Glutamatergic neuron (in vitro differentiated cells): ENCODE measurements around the gene SPATA6. TPM values are rescaled to one million over a fixed set of nuclear protein-coding genes. Genes with fewer than 3 reads are reported as not detected.
A peak's percentile ranks its signal among the peaks of the same experiment; 100 is the strongest.
"Not testable (repeated sequence)": the region's sequence is repeated elsewhere in the genome, so short reads cannot be mapped to it uniquely, and the experiment has no call there.

ENCODE experiments used
- DNase-seq: peaks from one replicate; pipeline ENCODE4 v3.0.0; 2022
- H3K27ac Mint-ChIP-seq: one replicate; pipeline ENCODE4 v1.8.0; 2020; ENCODE audit warnings: mild to moderate bottlenecking, mixed read lengths, inconsistent platforms; ENCODE audit not compliant: unreplicated experiment
- H3K27me3 Mint-ChIP-seq: one replicate; pipeline ENCODE4 v1.8.0; 2020; ENCODE audit warnings: mild to moderate bottlenecking, moderate library complexity, mixed read lengths, inconsistent platforms; ENCODE audit not compliant: unreplicated experiment
- H3K36me3 Mint-ChIP-seq: one replicate; pipeline ENCODE4 v1.8.0; 2020; ENCODE audit warnings: mild to moderate bottlenecking, mixed read lengths, inconsistent platforms; ENCODE audit not compliant: unreplicated experiment
- H3K4me1 Mint-ChIP-seq: one replicate; pipeline ENCODE4 v1.8.0; 2020; ENCODE audit warnings: mild to moderate bottlenecking, low read depth, mixed read lengths, inconsistent platforms; ENCODE audit not compliant: unreplicated experiment
- H3K4me3 Mint-ChIP-seq: one replicate; pipeline ENCODE4 v1.8.0; 2020; ENCODE audit warnings: mild to moderate bottlenecking, mixed read lengths, inconsistent platforms; ENCODE audit not compliant: unreplicated experiment
- H3K9me3 Mint-ChIP-seq: one replicate; pipeline ENCODE4 v1.8.0; 2020; ENCODE audit warnings: mild to moderate bottlenecking, moderate library complexity, mixed read lengths, inconsistent platforms; ENCODE audit not compliant: unreplicated experiment
- long read RNA-seq: library from polyadenylated mRNA; unstranded; transcript quantifications from one replicate; pipeline ENCODE4 v2.0.0, GENCODE V29; 2020; ENCODE audit not compliant: unreplicated experiment
- total RNA-seq: library from RNA; stranded (reverse); fragmentation: NEBNext Ultra II Directional; extraction: Animal tissue kit (Norgen Biotek cat#: 25700); gene quantifications from one replicate; pipeline ENCODE4 v1.2.1, GENCODE V29; 2021; ENCODE audit not compliant: unreplicated experiment
- TF ChIP-seq, protein P1 (sequence below): fragments of 200-600 bp; sonication (generic); IDR thresholded peaks from one replicate; pipeline ENCODE4 v1.5.0; 2021; ENCODE audit not compliant: partially characterized antibody, unreplicated experiment

SPATA6 gene
- total RNA-seq: 11.3 TPM
- long read RNA-seq, partial matches to known transcripts: 3 of 5 reads
- long read RNA-seq, other reads (novel, unspliced or antisense): 2 of 5 reads

DNA sequence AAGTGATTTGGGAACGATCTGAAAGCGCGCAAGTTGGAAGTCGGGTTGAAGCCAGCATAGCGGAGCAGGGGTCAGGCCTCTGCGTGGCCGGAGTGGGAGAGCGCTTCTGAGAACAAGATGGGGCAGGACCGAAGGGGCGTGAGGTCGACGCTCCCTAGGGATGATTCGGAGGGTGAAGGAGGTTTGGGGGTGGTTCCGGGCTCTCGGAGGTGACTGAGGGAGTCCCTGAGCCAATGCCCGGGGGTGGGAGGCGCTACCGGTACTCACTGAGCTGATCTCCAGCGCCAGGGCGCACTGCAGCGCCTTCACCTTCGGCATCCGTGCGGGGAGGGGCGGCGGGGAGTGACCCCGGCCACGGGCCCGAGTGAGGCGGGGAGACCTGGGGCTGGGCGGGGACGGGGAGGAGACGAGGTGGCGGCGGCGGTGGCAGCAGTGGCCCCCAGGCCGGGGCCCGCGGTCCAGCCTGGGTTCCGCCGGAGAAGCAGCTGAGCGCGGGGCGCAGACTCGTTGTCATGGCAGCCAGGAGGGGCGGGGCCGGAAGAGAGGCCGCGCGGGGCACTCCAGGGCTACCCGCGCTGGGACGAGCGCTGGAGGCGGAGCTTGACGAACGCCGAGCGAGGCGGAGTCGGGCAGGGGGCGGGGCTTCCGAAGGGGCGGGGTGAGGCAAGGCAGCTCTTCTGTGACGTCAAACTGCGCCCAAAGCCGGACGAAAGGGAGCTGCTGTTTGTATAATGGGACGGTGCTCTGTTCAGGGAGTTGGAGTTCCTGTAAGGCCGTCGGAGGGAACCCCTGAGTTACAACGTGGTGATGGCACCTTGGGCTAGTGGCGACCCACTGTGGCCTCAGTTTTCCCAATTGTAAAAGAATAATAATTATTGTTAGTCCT, at the start of gene SPATA6:
Gene SPATA6, minus strand, starts transcription at position 514 of the 886 bp plus-strand sequence. Its CDS starts 196 bp downstream, at position 318.
- TF ChIP-seq, protein P1, sequence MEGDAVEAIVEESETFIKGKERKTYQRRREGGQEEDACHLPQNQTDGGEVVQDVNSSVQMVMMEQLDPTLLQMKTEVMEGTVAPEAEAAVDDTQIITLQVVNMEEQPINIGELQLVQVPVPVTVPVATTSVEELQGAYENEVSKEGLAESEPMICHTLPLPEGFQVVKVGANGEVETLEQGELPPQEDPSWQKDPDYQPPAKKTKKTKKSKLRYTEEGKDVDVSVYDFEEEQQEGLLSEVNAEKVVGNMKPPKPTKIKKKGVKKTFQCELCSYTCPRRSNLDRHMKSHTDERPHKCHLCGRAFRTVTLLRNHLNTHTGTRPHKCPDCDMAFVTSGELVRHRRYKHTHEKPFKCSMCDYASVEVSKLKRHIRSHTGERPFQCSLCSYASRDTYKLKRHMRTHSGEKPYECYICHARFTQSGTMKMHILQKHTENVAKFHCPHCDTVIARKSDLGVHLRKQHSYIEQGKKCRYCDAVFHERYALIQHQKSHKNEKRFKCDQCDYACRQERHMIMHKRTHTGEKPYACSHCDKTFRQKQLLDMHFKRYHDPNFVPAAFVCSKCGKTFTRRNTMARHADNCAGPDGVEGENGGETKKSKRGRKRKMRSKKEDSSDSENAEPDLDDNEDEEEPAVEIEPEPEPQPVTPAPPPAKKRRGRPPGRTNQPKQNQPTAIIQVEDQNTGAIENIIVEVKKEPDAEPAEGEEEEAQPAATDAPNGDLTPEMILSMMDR: no peak
- DNase-seq: peak; percentile 99
- Mint-ChIP-seq H3K27me3 (peaks cover 6% of the 10 kb centered on the region), H3K4me3 (peak within 1 kb of the TSS; percentile 94), H3K4me1 (peaks cover 2% of the 10 kb centered on the region), H3K36me3 (peaks cover 12% of the 10 kb centered on the region), H3K9me3 (peaks cover 8% of the 10 kb centered on the region), H3K27ac (peak within 1 kb of the TSS; percentile 74)

- H3K9me3 Mint-ChIP-seq, H3K27me3 Mint-ChIP-seq, H3K4me1 Mint-ChIP-seq, H3K27ac Mint-ChIP-seq, H3K4me3 Mint-ChIP-seq, DNase-seq, H3K36me3 Mint-ChIP-seq: not testable (repeated sequence)
Observed at GRCh38 chr1:48519896-48520295, 47.9 kb upstream of the SPATA6 start.

DNA sequence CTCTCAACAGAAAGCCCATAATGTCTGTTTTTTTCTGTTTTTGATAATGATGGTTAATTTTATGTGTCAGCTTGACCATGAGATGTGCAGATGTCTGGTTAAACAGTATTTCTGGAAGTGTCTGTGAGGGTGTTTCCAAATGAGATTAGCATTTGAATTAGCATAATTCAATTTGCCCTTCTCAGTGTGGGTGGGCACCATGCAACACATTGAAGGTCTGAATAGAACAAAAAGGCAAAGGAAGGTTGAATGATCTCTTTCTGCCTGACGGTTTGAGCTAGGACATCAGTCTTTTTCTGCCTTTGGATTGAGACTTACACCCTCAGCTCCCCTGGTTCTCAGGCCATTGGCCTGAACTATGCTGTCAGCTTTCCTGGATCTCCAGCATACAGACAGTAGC, 34.9 kb upstream of the SPATA6 start:
- Mint-ChIP-seq H3K9me3 (no peaks in the 10 kb centered on the region), H3K4me3 (no peak overlapping the region), H3K27me3 (peaks cover 2% of the 10 kb centered on the region), H3K27ac (peak overlapping the region; percentile 87), H3K4me1 (no peaks in the 10 kb centered on the region), H3K36me3 (peaks cover 4% of the 10 kb centered on the region)
- DNase-seq: no peak
- TF ChIP-seq, protein P1: no peak

DNA sequence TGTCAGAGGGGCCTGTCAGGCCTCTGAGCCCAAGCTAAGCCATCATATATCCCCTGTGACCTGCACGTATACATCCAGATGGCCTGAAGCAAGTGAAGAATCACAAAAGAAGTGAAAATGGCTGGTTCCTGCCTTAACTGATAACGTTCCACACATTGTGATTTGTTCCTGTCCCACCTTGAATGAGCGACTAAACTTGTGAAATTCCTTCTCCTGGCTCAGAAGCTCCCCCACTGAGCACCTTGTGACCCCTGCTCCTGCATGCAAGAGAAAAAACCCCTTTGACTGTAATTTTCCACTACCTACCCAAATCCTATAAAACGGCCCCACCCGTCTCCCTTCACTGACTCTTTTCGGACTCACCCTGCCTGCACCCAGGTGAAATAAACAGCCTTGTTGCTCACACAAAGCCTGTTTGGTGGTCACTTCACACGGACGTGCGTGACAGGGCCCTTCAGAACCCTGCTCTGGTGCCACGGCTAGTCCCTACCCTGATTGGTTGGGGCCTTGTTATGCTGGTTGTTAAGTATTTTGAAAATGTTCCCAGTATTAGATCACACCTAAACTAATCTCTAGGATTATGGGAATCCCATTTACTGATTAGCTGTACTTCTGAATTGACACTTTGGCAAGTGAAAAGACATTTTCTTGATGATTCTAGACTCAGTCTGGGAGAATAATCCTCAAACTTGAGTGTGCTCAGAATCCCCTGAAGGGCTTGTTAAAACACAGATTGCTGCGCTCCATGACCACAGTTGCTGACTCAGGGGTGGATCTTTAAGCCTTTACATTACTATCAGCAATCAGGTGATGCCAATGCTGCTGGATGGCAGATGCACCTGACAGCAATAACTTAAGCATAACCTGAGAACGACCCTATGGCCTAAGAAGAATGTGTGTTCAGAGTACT, 28.8 kb upstream of the SPATA6 start:
- no peaks in the 10 kb centered on the region for H3K36me3 Mint-ChIP-seq
- peaks cover 13% of the 10 kb centered on the region for H3K4me1 Mint-ChIP-seq
- H3K4me3 Mint-ChIP-seq: no peak overlapping the region
- no peak overlapping the region for H3K27ac Mint-ChIP-seq
- peaks cover 3% of the 10 kb centered on the region for H3K9me3 Mint-ChIP-seq
- H3K27me3 Mint-ChIP-seq: peaks cover 2% of the 10 kb centered on the region
- DNase-seq: no peak
- TF ChIP-seq, protein P1: no peak

GRCh38 chr1:48499211-48499735, 27.3 kb upstream of the SPATA6 start:
- H3K9me3 Mint-ChIP-seq: peaks cover 3% of the 10 kb centered on the region
- DNase-seq: no peak
- H3K36me3 Mint-ChIP-seq: no peaks in the 10 kb centered on the region
- no peak overlapping the region for H3K4me3 Mint-ChIP-seq
- TF ChIP-seq, protein P1: no peak
- H3K27me3 Mint-ChIP-seq: peaks cover 2% of the 10 kb centered on the region
- H3K27ac Mint-ChIP-seq: no peak overlapping the region
- peaks cover 13% of the 10 kb centered on the region for H3K4me1 Mint-ChIP-seq
